ENCODE measurements around the gene SFMBT1.

Gene SFMBT1

GRCh38 chr3:52880047-52880446 is 165.8 kb downstream of the SFMBT1 start:
- DNase-seq, result no peak

GRCh38 chr3:52879581-52879980 is 166.3 kb downstream of the SFMBT1 start:
- no peak for DNase-seq

GRCh38 chr3:52879090-52879489 is 166.8 kb downstream of the SFMBT1 start:
- no peak for DNase-seq

- DNase-seq, result no peak
Observed at GRCh38 chr3:52877085-52877484, 168.8 kb downstream of the SFMBT1 start.

GRCh38 chr3:52874864-52875587 is 170.8 kb downstream of the SFMBT1 start:
- no peak for DNase-seq

GRCh38 chr3:52874160-52874701 is 171.6 kb downstream of the SFMBT1 start:
- DNase-seq, result no peak

- DNase-seq, result no peak
Observed at GRCh38 chr3:52873433-52874159, 172.3 kb downstream of the SFMBT1 start.

- no peak for DNase-seq
Observed at GRCh38 chr3:52872245-52872644, 173.6 kb downstream of the SFMBT1 start.

- no peak for DNase-seq
Observed at GRCh38 chr3:52871761-52872160, 174.1 kb downstream of the SFMBT1 start.

GRCh38 chr3:52870471-52870870 is 175.4 kb downstream of the SFMBT1 start:
- DNase-seq, result no peak

- no peak for DNase-seq
Observed at GRCh38 chr3:52866427-52866826, 179.4 kb downstream of the SFMBT1 start.

GRCh38 chr3:52865994-52866393 is 179.9 kb downstream of the SFMBT1 start:
- no peak for DNase-seq

- no peak for DNase-seq
Observed at GRCh38 chr3:52860424-52860768, 185.5 kb downstream of the SFMBT1 start.

- no peak for DNase-seq
Observed at GRCh38 chr3:52859686-52860423, 186.0 kb downstream of the SFMBT1 start.

GRCh38 chr3:52857864-52858263 is 188.0 kb downstream of the SFMBT1 start:
- DNase-seq, result no peak

GRCh38 chr3:52857133-52857532 is 188.7 kb downstream of the SFMBT1 start:
- no peak for DNase-seq

GRCh38 chr3:52856666-52857065 is 189.2 kb downstream of the SFMBT1 start:
- no peak for DNase-seq

- DNase-seq, result no peak
Observed at GRCh38 chr3:52854013-52854412, 191.9 kb downstream of the SFMBT1 start.

Data from NCI-H748 treated with DMSO at 0.1 percent for 48 hours (cell line).